GM12892 (cell line): ENCODE results near the gene WDFY3.

Experiments
- POLR2A ChIP-seq: IDR thresholded peaks from 2 replicates; pipeline ENCODE4 v1.6.1; 2011; ENCODE audit warnings: low read depth, low read length, control low read depth
- POLR2AphosphoS5 ChIP-seq: IDR thresholded peaks from 2 replicates; pipeline ENCODE4 v1.6.1; 2011; ENCODE audit warnings: low read depth, low read length, control low read depth

DNA sequence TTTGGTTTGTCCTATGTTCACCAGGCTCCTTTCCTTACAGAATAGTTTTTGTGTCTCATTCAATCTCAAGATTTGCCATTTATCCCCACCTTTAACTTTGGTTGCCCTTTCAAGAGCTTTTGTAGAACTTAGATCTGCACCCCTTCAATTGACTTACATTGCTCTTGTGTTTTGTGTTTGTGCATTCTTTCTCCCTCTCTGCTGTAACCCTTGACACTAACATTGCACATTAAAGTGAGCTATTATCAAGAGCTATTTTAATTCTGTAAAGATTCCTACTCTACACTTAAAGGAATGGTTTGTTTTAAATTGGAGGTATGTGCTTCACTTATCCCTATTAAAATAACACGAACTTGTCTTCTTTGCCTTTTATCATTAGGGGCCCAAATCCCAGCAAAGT, 318.3 kb downstream of the WDFY3 start:
- TF ChIP-seq POLR2A, result no peak
- TF ChIP-seq POLR2AphosphoS5, result no peak
